Activated naive CD8-positive, alpha-beta T cell treated with anti-CD3 and anti-CD28 coated beads, Interleukin-2, amount 50 U/mL, for 16 hours (primary cell): ENCODE results near the gene EPB41L5.
"Not testable (repeated sequence)": the region's sequence is repeated elsewhere in the genome, so short reads cannot be mapped to it uniquely, and the experiment has no call there.

Experiments
- DNase-seq: peaks from one replicate; pipeline ENCODE4 v3.0.0-alpha.2; 2020; ENCODE audit warnings: low read depth, low spot score

EPB41L5 gene

DNA sequence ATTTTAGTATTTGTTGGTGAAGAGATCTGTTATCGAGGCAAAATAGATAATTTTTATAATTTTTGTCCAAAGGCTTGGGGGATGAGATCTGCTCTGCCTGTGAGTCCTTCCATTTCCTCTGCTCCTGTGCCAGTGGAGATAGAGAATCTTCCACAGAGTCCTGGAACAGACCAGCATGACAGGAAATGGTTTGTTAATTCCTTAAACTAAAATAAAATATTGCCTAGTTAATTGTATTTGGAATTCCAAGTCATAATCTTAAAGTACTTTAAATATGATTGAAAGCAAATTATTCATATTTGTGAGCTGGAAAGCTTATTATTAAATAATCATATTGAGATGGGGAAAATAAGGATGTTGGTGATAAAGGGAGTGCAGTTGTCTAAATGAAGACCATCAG is 87.8 kb downstream of the EPB41L5 start:
- DNase-seq, result no peak

DNA sequence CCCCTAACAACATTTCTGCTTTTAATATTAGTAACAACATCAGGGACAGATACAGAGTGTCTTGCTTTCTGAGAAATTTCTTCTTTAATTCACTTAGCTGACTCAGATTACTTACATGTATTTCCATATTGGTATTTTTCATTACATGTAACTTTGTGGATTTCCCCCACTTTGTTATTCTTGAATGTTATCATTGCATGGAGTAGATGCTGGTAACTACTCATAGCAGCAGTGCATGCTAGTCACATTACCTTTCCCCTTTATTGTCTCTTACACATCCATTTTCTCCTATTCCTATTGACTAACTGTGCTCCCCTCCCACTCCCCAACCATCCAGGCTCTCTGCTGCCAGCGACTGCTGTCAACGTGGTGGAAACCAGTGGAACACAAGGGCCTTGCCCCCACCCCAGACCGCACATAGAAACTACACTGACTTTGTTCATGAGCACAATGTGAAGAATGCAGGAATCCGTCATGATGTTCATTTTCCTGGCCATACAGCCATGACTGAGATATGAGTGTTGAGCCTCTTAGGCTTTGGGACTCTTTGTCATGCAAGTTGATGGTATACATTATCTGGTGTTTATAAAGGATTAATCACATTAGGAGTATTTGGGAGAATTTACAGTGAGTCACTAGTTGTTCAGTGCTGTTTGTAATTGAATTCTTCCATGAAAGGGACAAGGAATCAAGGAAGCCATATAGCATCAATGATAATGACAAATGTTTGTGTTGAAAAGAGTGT is 91.0 kb downstream of the EPB41L5 start:
- no peak for DNase-seq

DNA sequence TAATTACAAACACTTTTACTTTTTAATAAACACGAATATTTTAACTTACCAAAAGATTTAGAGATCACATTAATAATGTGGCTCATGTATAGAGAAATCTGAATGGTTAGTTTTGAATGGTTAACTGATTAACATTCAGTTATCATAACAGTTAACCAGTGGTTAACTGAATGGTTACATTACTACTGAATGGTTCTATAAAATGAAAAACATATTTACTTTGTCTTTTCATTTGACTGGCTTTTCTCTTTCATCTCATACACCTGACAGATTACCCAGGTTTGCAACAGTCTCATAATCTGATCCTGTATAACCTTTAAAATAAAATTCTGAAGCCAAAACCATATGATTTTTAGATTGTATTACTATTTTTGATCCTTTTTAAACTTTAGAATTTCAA is 91.9 kb downstream of the EPB41L5 start:
- DNase-seq, result no peak

DNA sequence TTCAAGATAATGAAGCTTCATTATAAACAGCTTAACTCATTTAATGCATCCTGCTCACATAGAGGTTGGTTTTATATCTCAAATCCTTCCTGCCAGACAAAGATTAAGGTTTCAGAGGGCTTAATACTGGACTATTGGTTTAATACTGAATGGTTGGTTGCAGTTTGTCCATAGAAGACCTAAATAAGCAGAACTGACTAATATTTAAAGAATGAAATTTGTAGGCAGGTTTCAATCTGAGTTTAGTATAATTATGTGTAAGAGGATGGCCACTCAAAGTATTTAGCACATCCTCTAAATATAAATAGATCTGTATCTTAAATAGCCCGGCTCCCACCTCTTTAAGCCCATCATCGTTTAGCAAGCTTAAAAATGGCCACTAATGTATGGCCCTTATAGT is 92.5 kb downstream of the EPB41L5 start:
- no peak for DNase-seq

DNA sequence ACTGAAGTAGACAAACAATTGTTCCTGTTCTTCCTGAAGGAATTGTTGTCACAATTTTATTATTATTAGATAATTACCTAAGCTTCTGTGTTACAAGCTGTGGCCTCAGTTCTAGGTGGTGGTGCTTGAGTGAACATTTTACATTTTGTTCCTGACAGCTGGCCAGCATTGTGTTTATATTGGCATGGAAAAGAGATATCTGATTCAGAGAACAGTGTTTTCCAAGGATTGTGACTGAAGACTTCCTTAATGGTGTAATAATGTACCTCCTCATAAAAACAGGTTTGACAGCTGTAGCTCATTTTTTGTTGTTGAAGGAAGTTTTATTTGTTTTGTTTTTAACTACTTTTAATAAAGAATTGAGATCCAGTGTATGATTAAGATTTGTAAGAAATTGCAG is 95.2 kb downstream of the EPB41L5 start:
- no peak for DNase-seq

DNA sequence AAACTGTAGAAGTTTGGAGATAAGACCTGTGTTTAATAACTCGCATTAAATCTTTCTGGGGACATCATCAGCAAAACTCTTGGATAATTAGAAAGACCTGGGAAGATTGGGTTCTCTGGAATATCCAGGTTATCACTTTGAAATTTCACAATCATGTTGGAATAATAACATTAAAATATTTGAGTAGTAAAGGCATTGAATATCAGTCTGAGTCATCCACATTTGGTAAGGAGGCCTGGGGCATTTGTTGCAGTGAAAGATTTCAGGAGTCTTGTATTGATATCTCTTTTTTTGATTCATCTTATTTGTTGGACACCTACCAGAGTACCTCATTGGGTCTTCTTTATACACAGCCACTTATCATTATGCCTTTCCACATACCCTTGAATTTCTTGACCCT is 95.9 kb downstream of the EPB41L5 start:
- no peak for DNase-seq

DNA sequence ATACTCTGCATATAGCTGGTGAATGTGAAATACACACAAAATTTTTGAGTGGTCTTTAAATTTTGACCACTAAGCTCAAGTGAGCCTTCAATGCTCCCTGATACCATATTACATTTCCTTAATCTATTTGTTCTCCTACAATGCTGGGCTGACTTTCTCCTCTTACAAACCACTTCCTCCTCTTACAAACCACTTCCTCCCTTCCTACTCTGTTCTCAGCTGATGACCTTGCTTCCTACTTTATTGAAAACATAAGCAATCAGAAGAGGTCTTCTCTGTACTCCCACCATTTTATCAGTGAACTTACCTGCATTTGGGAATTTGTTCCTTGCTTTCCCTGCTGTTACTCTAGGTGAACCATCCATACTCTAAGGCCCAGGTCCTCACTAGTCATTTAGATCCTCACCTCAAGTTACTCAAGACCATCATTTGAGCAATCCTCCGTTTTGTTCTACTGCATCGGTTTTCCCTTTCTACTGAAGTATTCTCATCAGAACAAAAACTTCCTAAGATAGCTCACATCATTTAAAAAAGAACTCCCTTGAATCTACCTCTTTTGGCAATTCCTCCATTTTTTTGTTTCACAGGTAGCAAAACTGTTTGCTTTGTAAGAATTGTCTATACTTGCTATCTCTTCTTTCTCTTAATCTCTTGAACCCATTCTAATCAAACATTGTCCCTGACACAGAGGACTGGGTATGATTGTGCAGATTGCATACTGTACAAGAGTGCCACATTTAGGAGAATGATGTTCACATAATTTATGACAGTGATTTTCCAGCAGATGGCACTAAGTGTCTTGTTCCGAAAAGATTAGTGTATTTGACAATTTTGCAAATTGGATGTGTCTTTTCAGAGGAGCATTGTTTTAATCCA is 96.5 kb downstream of the EPB41L5 start:
- DNase-seq, result no peak

DNA sequence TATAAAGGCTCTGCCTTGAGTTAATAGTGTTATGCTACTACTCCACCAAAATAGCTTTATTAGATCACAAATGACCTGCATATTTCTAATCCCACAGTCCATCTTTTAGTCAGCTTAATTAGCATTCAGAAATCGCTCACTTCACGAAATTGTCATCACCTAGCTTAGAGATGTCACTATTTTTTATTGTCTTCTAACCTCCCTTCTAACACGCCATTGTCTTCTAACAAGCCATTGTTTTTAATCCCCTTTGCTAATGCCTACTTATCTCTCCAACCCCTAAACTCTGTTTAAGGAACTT is 97.1 kb downstream of the EPB41L5 start:
- DNase-seq, result no peak

DNA sequence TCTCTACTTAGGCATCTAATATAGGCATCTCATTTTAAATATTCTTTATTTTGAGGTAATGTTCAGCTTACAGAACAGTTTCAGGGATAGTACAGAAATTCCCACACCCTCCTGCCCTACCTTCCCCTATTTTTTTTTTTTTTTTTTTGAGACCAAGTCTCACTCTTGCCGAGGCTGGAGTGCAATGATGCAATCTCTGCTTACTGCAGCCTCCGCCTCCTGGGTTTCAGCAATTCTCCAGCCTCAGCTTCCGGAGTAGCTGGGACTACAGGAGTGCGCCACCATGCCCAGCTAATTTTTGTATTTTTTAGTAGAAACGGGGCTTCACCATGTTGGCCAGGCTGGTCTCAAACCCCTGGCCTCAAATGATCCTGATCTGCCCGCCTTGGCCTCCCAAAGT is 97.6 kb downstream of the EPB41L5 start:
- DNase-seq, result no peak

DNA sequence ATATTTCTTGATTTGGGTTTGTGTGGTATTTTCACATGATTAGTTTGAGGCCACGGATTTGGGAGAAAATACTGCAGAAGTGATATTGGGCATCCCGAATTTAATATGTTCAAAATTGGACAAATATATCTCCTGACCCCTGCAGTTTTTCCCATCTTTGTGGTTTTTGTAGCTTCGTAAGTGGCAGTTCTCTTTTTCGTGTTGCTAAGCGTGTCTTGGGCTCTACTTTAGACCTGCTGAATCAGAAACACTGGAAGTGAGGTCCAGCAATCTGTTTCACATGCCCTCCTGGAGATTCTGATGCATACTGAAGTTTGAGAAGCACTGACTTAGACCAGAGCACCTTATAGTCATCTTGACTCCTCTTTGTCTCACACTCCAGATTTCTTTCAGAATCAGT is 98.3 kb downstream of the EPB41L5 start:
- DNase-seq, result no peak

DNA sequence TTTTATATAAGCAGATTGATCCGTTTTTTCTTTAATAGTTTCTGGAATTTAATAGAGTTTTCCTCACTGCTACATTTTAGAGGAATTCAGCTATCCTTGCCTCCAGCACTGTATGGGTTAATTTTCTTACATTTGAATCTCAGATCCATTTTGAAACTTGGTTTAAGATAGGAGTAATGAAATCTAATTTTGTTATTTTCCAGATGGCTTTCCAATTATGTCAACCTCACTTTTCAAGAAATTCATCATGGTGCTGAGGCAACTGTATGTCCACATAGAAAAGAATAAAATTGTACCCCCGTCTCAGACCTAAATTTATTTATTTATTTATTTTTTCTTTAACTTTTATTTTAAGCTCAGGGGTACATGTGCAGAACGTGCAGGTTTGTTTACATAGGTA is 105.1 kb downstream of the EPB41L5 start:
- no peak for DNase-seq

DNA sequence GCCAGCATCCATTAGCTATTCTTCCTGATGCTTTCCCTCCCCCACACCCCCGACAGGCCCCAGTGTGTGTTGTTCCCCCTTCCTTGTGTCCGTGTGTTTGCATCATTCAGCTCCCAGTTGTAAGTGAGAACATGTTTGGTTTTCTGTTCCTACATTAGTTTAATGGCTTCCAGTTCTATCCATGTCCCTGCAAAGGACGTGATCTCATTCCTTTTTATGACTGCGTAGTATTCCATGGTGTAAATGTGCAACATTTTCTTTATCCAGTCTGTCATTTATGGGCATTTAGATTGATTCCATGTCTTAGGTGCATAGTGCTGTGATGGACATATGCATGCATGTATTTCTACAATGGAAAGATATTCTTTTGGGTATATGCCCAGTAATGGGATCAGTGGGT is 105.6 kb downstream of the EPB41L5 start:
- DNase-seq, result no peak

DNA sequence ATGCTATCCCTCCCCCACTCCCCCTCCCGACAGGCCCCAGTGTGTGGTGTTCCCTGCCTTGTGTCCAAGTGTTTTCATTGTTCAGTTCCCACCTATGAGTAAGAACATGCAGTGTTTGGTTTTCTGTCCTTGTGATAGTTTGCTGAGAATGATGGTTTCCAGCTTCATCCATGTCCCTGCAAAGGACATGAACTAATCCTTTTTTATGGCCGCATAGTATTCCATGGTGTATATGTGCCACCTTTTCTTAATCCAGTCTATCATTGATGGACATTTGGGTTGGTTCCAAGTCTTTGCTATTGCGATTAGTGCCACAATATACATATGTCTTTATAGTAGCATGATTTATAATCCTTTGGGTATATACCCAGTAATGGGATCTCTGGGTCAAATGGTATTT is 108.5 kb downstream of the EPB41L5 start:
- DNase-seq, result not testable (repeated sequence)

DNA sequence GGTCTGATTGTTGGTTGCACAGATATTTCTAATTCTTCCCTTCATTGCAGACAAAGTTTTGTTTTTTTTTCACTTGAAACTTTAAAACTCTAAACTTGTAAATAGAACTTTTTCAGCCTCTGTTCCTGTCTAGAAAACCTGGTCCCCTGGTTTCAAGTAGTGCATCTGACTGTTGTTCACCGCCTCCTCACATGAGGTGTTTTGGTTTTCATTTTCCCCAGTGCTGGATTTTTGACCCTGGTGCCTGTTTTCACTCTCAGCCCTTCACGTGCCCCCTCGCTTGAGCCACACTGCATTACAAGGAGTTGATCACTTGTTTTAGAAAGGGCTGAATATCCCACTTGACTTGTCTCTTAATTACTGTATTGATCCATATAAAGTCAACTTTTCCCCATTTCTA is 110.2 kb downstream of the EPB41L5 start:
- DNase-seq, result no peak

DNA sequence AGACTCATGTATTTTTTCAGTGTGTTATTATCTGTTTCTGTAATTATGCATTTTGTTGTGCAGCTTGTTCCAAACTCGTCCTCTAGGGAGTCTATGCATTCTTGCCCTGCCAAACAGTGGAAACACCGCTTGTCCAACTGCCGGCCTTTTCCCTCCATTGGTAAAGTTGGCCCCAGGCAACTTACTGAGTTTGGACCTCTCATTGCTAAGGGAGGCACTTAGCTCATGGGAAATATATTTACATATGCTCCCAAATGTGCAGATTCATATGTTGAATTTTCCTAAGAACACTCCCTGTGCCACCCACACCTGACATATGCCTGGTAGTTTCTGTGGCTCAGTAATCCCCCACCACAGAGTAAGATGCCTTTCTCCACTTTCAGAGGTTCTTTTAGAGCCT is 112.3 kb downstream of the EPB41L5 start:
- no peak for DNase-seq

DNA sequence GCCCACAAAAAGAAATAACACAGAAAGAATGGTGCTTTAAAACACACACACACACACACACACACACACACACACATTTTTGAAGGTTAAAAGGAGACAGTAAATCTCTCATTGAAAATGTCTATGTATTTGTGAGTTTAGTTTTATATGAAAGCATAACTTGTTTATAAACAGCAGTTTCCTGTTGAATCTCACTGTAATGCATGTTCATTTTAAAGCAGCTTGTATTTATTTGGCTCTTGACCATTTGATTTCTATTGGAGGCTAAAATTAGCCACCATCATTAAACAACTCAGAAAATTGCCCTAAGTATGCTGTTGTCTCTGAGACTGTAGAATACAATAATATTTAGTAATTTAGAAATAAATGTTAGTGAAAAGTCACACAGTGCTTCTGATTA is 115.3 kb downstream of the EPB41L5 start:
- DNase-seq, result no peak

DNA sequence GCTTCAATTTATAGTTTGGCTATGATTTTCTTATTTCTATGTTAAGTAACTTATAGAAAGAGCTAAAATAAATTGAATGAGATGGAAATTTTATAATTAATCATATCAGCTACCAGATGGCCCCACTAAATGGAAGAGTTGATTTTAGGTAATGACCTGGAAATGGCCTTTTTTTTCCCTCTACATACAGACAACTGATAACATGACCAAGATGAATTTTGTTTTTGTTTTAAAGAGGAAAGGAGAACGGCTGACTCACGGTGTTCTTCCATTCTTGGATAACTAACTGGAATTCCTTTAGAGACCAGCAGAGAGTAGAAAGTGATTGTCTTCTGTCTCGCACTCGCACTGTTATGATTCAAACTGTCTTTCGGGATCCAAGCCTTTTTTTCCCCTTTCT is 119.3 kb downstream of the EPB41L5 start:
- no peak for DNase-seq

DNA sequence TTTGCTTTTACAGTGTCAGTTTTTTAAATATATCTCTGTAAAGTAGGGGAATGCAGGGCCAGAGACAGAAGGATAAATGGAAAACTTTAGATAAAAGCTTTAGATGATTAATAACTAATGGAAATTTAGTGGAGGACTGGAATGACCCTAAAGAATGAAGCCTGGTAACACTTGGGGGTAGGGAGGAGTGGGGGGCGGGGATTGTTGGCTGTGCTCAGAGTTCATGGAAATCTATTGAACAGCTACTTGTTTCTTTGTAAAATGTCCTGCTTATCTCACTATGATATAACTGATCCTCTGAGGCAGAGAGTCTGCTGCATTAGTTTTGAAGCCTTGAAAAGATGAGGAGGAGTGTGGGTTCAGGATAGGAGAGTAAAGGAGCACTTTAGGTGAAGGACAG is 119.8 kb downstream of the EPB41L5 start:
- DNase-seq, result no peak

DNA sequence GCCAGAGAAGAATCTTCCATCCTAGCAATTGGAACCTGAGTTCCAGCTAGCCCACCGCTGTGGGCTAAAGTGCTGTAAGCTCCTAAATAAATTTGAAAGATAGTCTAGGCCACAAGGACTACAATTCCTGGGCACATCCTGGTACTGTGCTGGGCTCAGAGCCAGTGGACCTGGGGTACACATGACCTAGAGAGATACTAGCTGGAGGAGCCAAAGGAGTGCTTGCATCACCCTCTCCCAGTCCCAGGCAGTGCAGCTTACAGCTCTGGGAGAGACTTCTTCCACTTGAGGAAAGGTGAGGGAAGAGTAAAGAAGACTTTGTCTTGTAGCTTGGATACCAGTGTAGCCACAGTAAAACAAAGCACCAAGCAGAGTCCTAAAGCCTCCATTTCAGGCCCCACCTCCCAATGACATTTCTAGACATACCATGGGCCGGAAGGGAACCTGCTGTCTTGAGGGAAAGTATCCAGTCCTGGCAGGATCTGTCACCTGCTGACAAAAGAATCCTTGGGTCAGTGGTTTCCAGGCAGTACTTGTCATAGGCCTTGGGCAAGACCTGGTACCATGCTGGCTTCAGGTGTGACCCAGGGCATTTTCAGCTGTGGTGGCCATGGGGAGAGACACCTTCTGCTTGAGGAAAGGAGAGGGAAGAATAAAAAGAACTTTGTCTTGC is 120.8 kb downstream of the EPB41L5 start:
- no peak for DNase-seq

DNA sequence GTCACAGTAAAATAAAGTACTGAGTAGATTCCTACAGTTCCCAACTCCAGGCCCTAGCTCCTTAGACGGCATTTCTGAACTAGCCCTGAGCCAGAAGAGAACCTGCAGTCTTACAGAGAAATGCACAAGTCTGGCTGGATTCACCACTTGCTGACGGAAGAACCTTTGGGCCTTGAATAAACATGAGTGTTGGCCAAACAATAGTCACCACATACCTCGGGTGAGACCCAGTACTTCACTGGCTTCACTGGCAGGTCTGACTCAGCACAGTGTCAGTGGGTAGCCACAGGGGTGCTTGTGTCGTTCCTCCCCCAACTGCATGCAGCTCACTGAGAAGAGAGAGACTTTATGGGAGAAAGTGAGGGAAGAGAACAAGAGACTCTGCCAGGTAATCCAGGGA is 121.4 kb downstream of the EPB41L5 start:
- no peak for DNase-seq

DNA sequence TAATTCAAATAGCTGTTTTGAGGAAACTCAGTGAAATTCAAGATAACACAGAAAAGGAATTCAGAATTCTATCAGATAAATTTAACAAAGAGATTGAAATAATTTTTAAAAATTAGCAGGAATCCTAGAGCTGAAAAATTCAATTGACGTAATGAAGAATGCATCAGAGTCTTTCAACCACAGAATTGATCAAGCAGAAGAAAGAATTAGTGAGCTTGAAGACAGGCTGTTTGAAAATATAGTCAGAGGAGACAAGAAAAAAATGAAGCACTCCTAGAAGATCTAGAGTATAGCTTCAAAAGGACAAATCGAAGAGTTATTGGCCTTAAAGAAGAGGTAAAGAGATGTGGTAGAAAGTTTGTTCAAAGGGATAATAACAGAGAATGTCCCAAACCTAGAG is 122.1 kb downstream of the EPB41L5 start:
- not testable (repeated sequence) for DNase-seq

DNA sequence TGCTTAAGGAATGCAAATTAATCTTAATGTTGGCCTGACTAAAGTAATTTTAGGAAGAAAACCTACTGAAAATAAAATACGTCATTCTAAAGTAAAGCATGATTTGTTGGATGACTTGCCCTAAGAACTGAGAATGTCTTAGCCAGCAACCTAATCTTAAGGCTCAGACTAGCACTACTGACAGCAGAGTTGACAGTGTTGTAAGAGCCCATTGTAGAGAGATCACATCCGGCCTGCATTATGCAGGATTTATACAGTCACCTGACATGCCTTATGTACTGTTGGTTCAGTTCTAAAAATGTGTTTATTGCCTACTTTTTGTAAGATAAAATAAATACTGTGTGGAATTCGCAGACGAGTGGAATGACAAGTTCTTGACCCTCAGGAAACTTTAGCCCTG is 128.0 kb downstream of the EPB41L5 start:
- DNase-seq, result no peak
